HEK293 (cell line): ENCODE measurements around the gene ZCCHC24.

ENCODE experiments used
- CTCF ChIA-PET: fragments of 350-600 bp; formaldehyde crosslinking; extraction: SDS; loops from one replicate; lab custom pipeline; 2021; ENCODE audit warnings: antibody characterized with exemption; lab: Yijun Ruan, JAX
- POLR2A ChIA-PET: fragments of 300-600 bp; formaldehyde crosslinking; extraction: SDS; loops from one replicate; lab custom pipeline; 2020; ENCODE audit warnings: antibody characterized with exemption, inconsistent platforms; lab: Yijun Ruan, JAX
- H3K27ac ChIP-seq: fragments of 200-500 bp; sonication (Bioruptor generic); 2 replicates; pipeline ENCODE4 v1.5.1; 2014; ENCODE audit warnings: low read depth, low read length, control low read depth, inconsistent platforms; ENCODE audit errors: extremely low read depth
- H3K36me3 ChIP-seq, 2 experiments: fragments of 200-500 bp in 1 of 2; sonication (Bioruptor generic) in 1 of 2; 1 replicate in 1 of 2; 2 replicates in 1 of 2; pipeline ENCODE4 v1.5.1; 2014 to 2017; ENCODE audit warnings: inconsistent platforms in 2 of 2, low read length in 2 of 2; ENCODE audit not compliant: control insufficient read depth in 2 of 2, insufficient read depth in 1 of 2
- H3K4me1 ChIP-seq: fragments of 200-500 bp; sonication (Bioruptor generic); 2 replicates; pipeline ENCODE4 v1.5.1; 2014; ENCODE audit warnings: mild to moderate bottlenecking, low read length, inconsistent platforms; ENCODE audit not compliant: control insufficient read depth, insufficient read depth
- H3K4me3 ChIP-seq: 2 replicates; pipeline ENCODE4 v1.5.1; 2011; ENCODE audit warnings: low read depth, mild to moderate bottlenecking, control low read depth, low read length, moderate library complexity
- H3K9me3 ChIP-seq: fragments of 200-500 bp; sonication (Bioruptor generic); 2 replicates; pipeline ENCODE4 v1.5.1; 2014; ENCODE audit warnings: low read depth, low read length, inconsistent platforms; ENCODE audit not compliant: control insufficient read depth, insufficient read depth
- MEIS1 ChIP-seq: sonication (generic); formaldehyde crosslinking; IDR thresholded peaks from 2 replicates; pipeline ENCODE4 v1.8.1; 2022; ENCODE audit warnings: missing genetic modification reagents, mild to moderate bottlenecking, borderline replicate concordance
- REPIN1 ChIP-seq: fragments of 450-650 bp; formaldehyde crosslinking; IDR thresholded peaks from 2 replicates; pipeline ENCODE4 v1.5.1; 2017; ENCODE audit warnings: missing biosample characterization, missing genetic modification characterization, low read depth
- SCRT1 ChIP-seq: fragments of 450-650 bp; formaldehyde crosslinking; IDR thresholded peaks from 2 replicates; pipeline ENCODE4 v1.5.1; 2016; ENCODE audit warnings: missing biosample characterization, missing genetic modification characterization, borderline replicate concordance
- ZNF112 ChIP-seq: fragments of 450-650 bp; formaldehyde crosslinking; IDR thresholded peaks from 2 replicates; pipeline ENCODE4 v1.5.0; 2017; ENCODE audit warnings: missing biosample characterization, missing genetic modification characterization
- ZNF239 ChIP-seq: fragments of 450-650 bp; formaldehyde crosslinking; IDR thresholded peaks from 2 replicates; pipeline ENCODE4 v1.5.1; 2016; ENCODE audit warnings: missing biosample characterization, missing genetic modification characterization
- ZNF350 ChIP-seq: fragments of 450-650 bp; formaldehyde crosslinking; IDR thresholded peaks from 2 replicates; pipeline ENCODE4 v1.5.0; 2017; ENCODE audit warnings: missing biosample characterization, mild to moderate bottlenecking, missing genetic modification characterization
- ZNF433 ChIP-seq: fragments of 450-650 bp; formaldehyde crosslinking; IDR thresholded peaks from 2 replicates; pipeline ENCODE4 v1.5.1; 2016; ENCODE audit warnings: missing biosample characterization, missing genetic modification characterization, low read depth
- ZNF501 ChIP-seq: fragments of 450-650 bp; formaldehyde crosslinking; IDR thresholded peaks from 2 replicates; pipeline ENCODE4 v1.5.1; 2016; ENCODE audit warnings: missing biosample characterization, missing genetic modification characterization
- ZNF514 ChIP-seq: fragments of 450-650 bp; formaldehyde crosslinking; IDR thresholded peaks from 2 replicates; pipeline ENCODE4 v1.5.1; 2016; ENCODE audit warnings: missing biosample characterization, missing genetic modification characterization
- ZNF529 ChIP-seq: fragments of 450-650 bp; formaldehyde crosslinking; IDR thresholded peaks from 2 replicates; pipeline ENCODE4 v1.5.1; 2017; ENCODE audit warnings: missing genetic modification characterization, missing biosample characterization; ENCODE audit not compliant: insufficient replicate concordance
- ZNF837 ChIP-seq: fragments of 450-650 bp; formaldehyde crosslinking; IDR thresholded peaks from 2 replicates; pipeline ENCODE4 v1.5.1; 2016; ENCODE audit warnings: missing biosample characterization, missing genetic modification characterization
- TF ChIP-seq, protein P1 (sequence below): fragments of 450-650 bp; formaldehyde crosslinking; IDR thresholded peaks from 2 replicates; pipeline ENCODE4 v1.5.1; 2016; ENCODE audit warnings: missing biosample characterization, missing genetic modification characterization, borderline replicate concordance
- TF ChIP-seq, protein P2 (sequence below): fragments of 450-650 bp; formaldehyde crosslinking; IDR thresholded peaks from 2 replicates; pipeline ENCODE4 v1.5.1; 2016; ENCODE audit warnings: missing biosample characterization, missing genetic modification characterization
- TF ChIP-seq, protein P3 (sequence below): fragments of 450-650 bp; formaldehyde crosslinking; IDR thresholded peaks from 2 replicates; pipeline ENCODE4 v1.5.1; 2016; ENCODE audit warnings: missing biosample characterization, missing genetic modification characterization

The ZCCHC24 gene

DNA sequence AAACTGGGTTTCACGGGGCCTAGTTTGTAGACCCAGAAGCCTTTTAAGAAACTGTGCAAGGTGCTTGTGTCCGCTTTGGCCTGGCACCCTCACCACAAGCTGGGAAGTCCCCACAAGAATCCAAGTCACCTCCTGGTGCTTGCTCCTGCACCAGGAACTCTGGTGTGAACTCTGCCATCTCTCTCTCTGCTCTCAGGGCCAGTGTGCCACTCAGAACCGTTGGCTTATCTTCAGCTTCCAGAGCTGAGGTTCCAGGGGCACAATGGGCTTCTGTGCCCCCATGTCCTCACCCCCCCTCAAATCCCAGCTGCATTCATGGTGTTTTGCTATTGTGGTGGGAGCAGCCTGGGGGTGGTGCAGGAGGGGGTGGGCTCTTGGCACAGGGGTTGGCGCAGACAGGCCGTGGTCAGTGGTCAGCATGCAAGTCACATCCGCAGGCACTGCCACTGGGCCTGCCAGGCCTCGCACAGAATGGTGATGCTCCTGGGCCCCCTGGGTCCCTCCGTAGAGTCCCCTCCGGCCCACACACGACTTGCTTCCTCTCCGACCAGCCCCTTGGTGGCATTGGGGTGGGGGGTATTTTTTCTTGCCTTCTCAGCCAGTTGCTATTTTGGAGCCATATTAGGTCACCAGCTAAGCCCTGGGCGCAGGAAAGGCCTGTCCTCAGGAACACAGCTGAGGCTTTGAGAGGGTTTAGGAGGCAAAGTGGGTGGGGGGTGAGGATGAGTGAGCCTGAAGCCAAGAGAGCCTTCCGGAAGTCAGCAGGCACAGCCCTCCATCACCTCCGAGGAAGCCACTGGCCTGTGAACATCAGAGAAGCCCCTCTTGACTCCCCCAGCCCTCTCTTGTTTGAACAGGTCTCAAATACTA, 3.0 kb downstream of the ZCCHC24 start:
- ChIA-PET POLR2A (no interaction called here), CTCF (interaction anchor here (0.6 to 1.0 kb wide), 3 partner anchors 24 to 46 kb away, joined by 3 to 5 read pairs (median 5); no protein-coding TSS in a partner anchor)
- peaks cover 9% of the 10 kb centered on the region for H3K4me1 ChIP-seq
- H3K27ac ChIP-seq = no peak overlapping the region
- no peaks in the 10 kb centered on the region for H3K9me3 ChIP-seq
- TF ChIP-seq ZNF837 (tag by site-specific recombination) = no peak
- TF ChIP-seq, protein P1, sequence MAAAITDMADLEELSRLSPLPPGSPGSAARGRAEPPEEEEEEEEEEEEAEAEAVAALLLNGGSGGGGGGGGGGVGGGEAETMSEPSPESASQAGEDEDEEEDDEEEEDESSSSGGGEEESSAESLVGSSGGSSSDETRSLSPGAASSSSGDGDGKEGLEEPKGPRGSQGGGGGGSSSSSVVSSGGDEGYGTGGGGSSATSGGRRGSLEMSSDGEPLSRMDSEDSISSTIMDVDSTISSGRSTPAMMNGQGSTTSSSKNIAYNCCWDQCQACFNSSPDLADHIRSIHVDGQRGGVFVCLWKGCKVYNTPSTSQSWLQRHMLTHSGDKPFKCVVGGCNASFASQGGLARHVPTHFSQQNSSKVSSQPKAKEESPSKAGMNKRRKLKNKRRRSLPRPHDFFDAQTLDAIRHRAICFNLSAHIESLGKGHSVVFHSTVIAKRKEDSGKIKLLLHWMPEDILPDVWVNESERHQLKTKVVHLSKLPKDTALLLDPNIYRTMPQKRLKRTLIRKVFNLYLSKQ (tag by site-specific recombination) = no peak
- H3K36me3 ChIP-seq = no peaks in the 10 kb centered on the region
- H3K4me3 ChIP-seq = no peak overlapping the region

DNA sequence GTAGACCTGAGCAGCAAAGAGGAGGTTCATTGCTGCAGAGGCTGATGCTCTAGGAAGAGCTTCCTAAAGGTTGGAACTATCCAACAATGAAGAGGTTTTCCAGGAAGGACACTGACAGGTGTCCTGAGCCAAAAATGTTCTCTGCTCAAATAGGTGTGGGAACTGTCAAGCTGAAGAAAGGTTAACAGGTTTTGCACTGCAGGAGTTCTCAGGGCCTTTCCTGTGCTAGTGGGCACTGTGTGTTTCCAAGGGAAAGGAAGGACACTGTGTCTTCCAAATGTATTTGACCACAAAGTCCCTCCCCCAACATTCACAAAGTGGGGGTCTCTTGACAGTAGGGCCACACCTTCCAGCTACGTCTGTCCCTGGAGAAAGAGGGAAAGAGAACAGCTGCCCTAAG, 4.0 kb downstream of the ZCCHC24 start:
- H3K27ac ChIP-seq = no peak overlapping the region
- POLR2A ChIA-PET = no interaction called here
- TF ChIP-seq ZNF239 = peak; percentile 92
- no peak for TF ChIP-seq MEIS1 (CRISPR knock-in tag)
- TF ChIP-seq, all 188 proteins: peak for 1

DNA sequence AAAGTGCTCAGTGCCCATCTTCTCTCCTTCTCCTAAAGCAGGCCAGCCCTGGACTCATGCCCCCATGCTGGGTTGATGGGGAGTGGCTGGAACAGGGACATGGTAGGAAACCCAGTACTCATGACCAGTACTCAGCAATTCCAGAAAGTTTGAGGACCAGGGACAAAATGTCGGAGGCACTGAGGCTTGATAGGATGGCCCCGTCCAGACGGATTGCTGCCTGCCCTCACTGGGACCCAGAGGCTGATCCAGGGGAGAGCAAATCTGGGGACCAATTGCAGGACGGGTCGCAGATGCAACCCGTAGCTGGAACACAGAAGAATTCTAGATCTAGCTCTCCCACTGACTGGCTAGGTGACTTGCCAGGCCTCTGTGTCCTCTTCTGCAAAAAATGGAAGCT, 5.1 kb downstream of the ZCCHC24 start:
- no peaks in the 10 kb centered on the region for H3K36me3 ChIP-seq
- H3K4me1 ChIP-seq = peaks cover 10% of the 10 kb centered on the region
- H3K4me3 ChIP-seq = no peak overlapping the region
- CTCF ChIA-PET = interaction anchor here (0.6 to 1.8 kb wide), 2 partner anchors 40 to 277 kb away, joined by 3 to 7 read pairs; no protein-coding TSS in a partner anchor
- TF ChIP-seq ZNF433 (tag by site-specific recombination) (no peak), ZNF529 (tag by site-specific recombination) (no peak), SCRT1 (no peak)
- no peak overlapping the region for H3K27ac ChIP-seq
- no peaks in the 10 kb centered on the region for H3K9me3 ChIP-seq
- POLR2A ChIA-PET = no interaction called here

More for the DNA sequence above, 4.0 kb downstream of the ZCCHC24 start:
- Histone ChIP-seq H3K4me3 (no peak overlapping the region), H3K4me1 (peaks cover 9% of the 10 kb centered on the region), H3K9me3 (no peaks in the 10 kb centered on the region), H3K36me3 (no peaks in the 10 kb centered on the region)
- CTCF ChIA-PET = interaction anchor here (0.7 to 1.8 kb wide), 4 partner anchors 28 to 67 kb away, joined by 3 to 7 read pairs (median 4); no protein-coding TSS in a partner anchor

DNA sequence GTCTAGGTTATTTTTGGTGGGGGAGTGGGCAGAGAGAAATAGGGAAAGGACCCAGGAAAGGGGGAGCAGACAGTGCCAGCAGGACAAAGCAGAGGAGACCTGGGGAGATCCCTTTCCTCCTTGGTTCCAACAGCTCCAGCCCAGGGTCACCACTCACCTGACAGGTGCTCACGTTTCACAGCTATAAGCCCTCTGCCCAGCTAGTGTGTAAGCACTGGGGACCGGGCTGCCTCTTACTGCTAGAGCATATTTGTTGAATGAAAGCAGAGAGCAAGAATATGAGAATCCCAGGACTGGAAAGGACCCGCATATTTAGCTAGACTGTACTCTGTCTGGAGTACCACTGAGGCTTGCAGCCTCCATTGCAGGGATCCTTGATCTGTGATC, 6.7 kb downstream of the ZCCHC24 start:
- no peaks in the 10 kb centered on the region for H3K36me3 ChIP-seq
- H3K4me3 ChIP-seq = no peak overlapping the region
- CTCF ChIA-PET = interaction anchor here (0.6 to 0.9 kb wide), 3 partner anchors 18 to 68 kb away, joined by 4 to 5 read pairs (median 4); no protein-coding TSS in a partner anchor
- no peak overlapping the region for H3K27ac ChIP-seq
- POLR2A ChIA-PET = interaction anchor here (0.7 kb wide), 1 partner anchor 57 kb away, joined by 3 read pairs; no protein-coding TSS in a partner anchor
- TF ChIP-seq, protein P2, sequence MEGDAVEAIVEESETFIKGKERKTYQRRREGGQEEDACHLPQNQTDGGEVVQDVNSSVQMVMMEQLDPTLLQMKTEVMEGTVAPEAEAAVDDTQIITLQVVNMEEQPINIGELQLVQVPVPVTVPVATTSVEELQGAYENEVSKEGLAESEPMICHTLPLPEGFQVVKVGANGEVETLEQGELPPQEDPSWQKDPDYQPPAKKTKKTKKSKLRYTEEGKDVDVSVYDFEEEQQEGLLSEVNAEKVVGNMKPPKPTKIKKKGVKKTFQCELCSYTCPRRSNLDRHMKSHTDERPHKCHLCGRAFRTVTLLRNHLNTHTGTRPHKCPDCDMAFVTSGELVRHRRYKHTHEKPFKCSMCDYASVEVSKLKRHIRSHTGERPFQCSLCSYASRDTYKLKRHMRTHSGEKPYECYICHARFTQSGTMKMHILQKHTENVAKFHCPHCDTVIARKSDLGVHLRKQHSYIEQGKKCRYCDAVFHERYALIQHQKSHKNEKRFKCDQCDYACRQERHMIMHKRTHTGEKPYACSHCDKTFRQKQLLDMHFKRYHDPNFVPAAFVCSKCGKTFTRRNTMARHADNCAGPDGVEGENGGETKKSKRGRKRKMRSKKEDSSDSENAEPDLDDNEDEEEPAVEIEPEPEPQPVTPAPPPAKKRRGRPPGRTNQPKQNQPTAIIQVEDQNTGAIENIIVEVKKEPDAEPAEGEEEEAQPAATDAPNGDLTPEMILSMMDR (tag by site-specific recombination) = 0 out of 2 replicates have a peak, but pooled peaks have one; percentile 0
- TF ChIP-seq, protein P3, sequence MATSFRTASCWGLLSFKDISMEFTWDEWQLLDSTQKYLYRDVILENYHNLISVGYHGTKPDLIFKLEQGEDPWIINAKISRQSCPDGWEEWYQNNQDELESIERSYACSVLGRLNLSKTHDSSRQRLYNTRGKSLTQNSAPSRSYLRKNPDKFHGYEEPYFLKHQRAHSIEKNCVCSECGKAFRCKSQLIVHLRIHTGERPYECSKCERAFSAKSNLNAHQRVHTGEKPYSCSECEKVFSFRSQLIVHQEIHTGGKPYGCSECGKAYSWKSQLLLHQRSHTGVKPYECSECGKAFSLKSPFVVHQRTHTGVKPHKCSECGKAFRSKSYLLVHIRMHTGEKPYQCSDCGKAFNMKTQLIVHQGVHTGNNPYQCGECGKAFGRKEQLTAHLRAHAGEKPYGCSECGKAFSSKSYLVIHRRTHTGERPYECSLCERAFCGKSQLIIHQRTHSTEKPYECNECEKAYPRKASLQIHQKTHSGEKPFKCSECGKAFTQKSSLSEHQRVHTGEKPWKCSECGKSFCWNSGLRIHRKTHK (tag by site-specific recombination) = no peak
- no peak for TF ChIP-seq ZNF514
- TF ChIP-seq REPIN1 (tag by site-specific recombination) = no peak
- no peak for TF ChIP-seq ZNF112 (tag by site-specific recombination)
- TF ChIP-seq ZNF501 (tag by site-specific recombination) = no peak
- TF ChIP-seq ZNF350 (tag by site-specific recombination) = no peak
- peaks cover 3% of the 10 kb centered on the region for H3K4me1 ChIP-seq
- H3K9me3 ChIP-seq = no peaks in the 10 kb centered on the region
